Pancreas (tissue), 10 donors: ENCODE data around the gene TRIM36. TPM values are rescaled to one million over a fixed set of nuclear protein-coding genes. Genes with fewer than 3 reads are reported as not detected.

Experiments used
- ATAC-seq, 4 donors: fragments of 200-7000 bp; cut with Tn5 transposase; one replicate each; pipeline versions ENCODE4 v1.8.0 to v1.9.1; 2020; ENCODE audit warnings: mild to moderate bottlenecking in 4 of 4, moderate library complexity in 4 of 4
- DNase-seq, 6 donors: peaks; one replicate each; pipeline ENCODE4 v3.0.0-alpha.2; 2020
- FAIRE-seq: peaks from 2 replicates; lab custom pipeline; 2012; peaks lifted over from hg19 to GRCh38; lab: Jason Lieb, UNC
- H3K27ac ChIP-seq, 4 donors: fragments of 200-600 bp; sonication (generic); 1 replicate in 3 of 4; 2 replicates in 1 of 4; pipeline versions ENCODE4 v1.5.0 to v1.8.0; 2020
- H3K27me3 ChIP-seq, 4 donors: fragments of 200-600 bp; one replicate each; pipeline ENCODE4 v1.8.0; 2021
- H3K36me3 ChIP-seq, 3 donors: fragments of 200-600 bp; sonication (generic) in 1 of 3; one replicate each; pipeline versions ENCODE4 v1.5.0 to v1.8.0; 2020 to 2021
- H3K4me1 ChIP-seq, 3 donors: fragments of 200-600 bp; one replicate each; pipeline ENCODE4 v1.8.0; 2021
- H3K4me3 ChIP-seq, 4 donors: fragments of 200-600 bp; sonication (generic) in 2 of 4; one replicate each; pipeline versions ENCODE4 v1.5.0 to v1.8.0; 2020 to 2021
- H3K9me3 ChIP-seq, 4 donors: fragments of 200-600 bp; one replicate each; pipeline ENCODE4 v1.8.0; 2021
- WGBS, 2 donors: extraction: QIAGEN DNeasy Blood & Tissue Kit; methylation state at CpG; one replicate each; pipeline ENCODE4 v1.1.7; 2013; 5-methylcytosine and 5-hydroxymethylcytosine counted together
- intact Hi-C, 3 donors: fragments of 100-400 bp; cut with DNase I; formaldehyde crosslinking; loops; one replicate each; pipeline versions ENCODE4 v1.11.1 to v1.14.2; 2022
- polyA plus RNA-seq, 2 donors: library from polyadenylated mRNA; stranded (reverse); fragments of 200-250 nt; gene quantifications; one replicate each; pipeline ENCODE4 v1.2.3, GENCODE V29; 2013
- total RNA-seq, 6 donors: library from RNA; stranded (reverse); fragmentation: NEBNext Ultra II Directional in 4 of 6; extraction: Animal tissue kit (Norgen Biotek cat#: 25700) in 4 of 6; gene quantifications; one replicate each; pipeline versions ENCODE4 v1.2.1 to v1.2.4, GENCODE V29; 2021 to 2023
- TF ChIP-seq, protein P1 (sequence below), 4 donors: fragments of 200-600 bp; sonication (generic) in 3 of 4; IDR thresholded peaks; one replicate each; pipeline versions ENCODE4 v1.5.0 to v1.8.0; 2021; ENCODE audit warnings: antibody characterized with exemption in 4 of 4
- donor health status: healthy with polysubstance abuse.
- donor health status: DM: no; HTN: no; CAD: no; lungs with moderate emphysema.
- donor health status: DM: no; HTN: no; CAD: no.
- donor health status: control.
- donor health status: control.
- donor health status: Bipolar disorder and iron deficiency.
- donor health status: DM: yes; HTN: yes; CAD: no.
- donor health status: DM: no; HTN: no; CAD: no.
- donor health status: DM: no; HTN: no; CAD: no.
- donor health status: DM: yes; HTN: yes; CAD: no.

The TRIM36 gene
- total and polyA plus RNA-seq, 8 donors = 0.52 to 2.1 (median 0.99) TPM

DNA sequence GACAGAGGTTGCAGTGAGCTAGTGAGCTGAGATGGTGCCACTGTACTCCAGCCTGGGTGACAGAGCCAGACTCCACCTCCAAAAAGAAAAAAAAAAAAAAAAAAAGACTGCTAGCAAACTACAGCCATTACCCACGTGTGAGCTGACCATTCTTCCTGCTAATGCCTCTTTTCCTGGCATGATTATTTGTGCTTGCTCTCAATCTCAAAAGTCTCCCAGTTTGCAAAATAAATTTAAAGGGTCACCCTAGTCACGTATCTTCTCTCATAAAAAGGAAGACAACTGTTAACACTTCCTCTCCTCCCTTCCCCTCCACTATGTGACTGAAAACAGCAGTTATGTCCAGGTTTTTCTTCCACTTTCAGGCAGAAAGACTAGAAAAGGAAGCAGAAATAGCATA is 37.2 kb downstream of the TRIM36 start:
- H3K36me3 ChIP-seq = no peaks in the 10 kb centered on the region
- 69 to 74% methylated on average over 2 of the region's 2 CpGs for WGBS, 2 donors
- H3K4me1 ChIP-seq = no peaks in the 10 kb centered on the region
- H3K27ac ChIP-seq = no peak overlapping the region
- TF ChIP-seq, protein P1, sequence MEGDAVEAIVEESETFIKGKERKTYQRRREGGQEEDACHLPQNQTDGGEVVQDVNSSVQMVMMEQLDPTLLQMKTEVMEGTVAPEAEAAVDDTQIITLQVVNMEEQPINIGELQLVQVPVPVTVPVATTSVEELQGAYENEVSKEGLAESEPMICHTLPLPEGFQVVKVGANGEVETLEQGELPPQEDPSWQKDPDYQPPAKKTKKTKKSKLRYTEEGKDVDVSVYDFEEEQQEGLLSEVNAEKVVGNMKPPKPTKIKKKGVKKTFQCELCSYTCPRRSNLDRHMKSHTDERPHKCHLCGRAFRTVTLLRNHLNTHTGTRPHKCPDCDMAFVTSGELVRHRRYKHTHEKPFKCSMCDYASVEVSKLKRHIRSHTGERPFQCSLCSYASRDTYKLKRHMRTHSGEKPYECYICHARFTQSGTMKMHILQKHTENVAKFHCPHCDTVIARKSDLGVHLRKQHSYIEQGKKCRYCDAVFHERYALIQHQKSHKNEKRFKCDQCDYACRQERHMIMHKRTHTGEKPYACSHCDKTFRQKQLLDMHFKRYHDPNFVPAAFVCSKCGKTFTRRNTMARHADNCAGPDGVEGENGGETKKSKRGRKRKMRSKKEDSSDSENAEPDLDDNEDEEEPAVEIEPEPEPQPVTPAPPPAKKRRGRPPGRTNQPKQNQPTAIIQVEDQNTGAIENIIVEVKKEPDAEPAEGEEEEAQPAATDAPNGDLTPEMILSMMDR (IDR thresholded peaks at IDR 0.05) = no peak
- no peaks in the 10 kb centered on the region for H3K27me3 ChIP-seq
- DNase-seq (no peak), FAIRE-seq (no peak), ATAC-seq (no peak)
- no peaks in the 10 kb centered on the region for H3K9me3 ChIP-seq
- H3K4me3 ChIP-seq = no peak overlapping the region
- intact Hi-C loops = no loop called here

DNA sequence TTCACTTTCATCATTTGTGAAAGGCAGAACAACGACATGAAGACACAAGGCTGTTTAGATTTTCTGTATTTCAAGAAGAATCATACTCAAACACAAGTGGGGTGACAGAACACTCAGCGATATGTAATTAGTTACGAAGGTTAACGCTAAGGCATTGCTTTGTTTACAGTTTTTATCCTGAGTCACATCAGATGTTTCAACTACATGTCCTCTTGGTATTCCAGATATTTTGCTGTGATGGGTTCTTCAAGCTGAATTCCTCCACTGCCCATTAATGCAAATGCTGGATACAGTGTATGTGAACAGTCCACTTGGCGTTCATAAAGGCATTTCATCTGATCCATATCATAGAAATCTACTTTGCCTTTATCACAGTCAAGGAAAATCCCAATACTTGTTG is 43.4 kb downstream of the TRIM36 start:
- Histone ChIP-seq H3K36me3 (no peaks in the 10 kb centered on the region), H3K4me3 (no peak overlapping the region), H3K9me3 (no peaks in the 10 kb centered on the region), H3K4me1 (no peaks in the 10 kb centered on the region), H3K27ac (no peak overlapping the region), H3K27me3 (no peaks in the 10 kb centered on the region)
- intact Hi-C loops = no loop called here
- ATAC-seq (no peak), FAIRE-seq (no peak), DNase-seq (no peak)
- WGBS, 2 donors = 77 to 81% methylated on average over 5 of the region's 5 CpGs
- TF ChIP-seq, protein P1 (IDR thresholded peaks at IDR 0.05) = no peak

DNA sequence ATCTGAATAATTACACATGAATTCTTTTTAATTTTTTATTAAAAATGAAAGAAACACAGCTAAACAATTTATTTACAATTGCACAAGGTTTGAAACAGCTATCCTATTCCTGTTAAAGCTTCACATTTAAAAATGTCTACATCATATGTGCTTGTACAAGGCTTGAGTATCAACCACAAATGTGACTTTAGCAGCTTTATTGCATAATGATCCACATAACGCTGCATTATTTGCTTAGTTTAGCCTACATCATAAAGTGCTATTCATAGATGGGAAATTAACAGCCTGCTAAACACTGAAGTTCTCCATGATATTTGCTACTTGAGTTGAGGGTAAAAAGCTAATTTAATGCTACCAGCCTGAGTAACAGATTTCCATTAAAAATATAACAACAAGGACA is 45.0 kb downstream of the TRIM36 start:
- WGBS, 2 donors = 18 to 21% methylated on average over 1 of the region's 1 CpG
- ATAC-seq = no peak
- no peaks in the 10 kb centered on the region for H3K27me3 ChIP-seq
- H3K9me3 ChIP-seq = no peaks in the 10 kb centered on the region
- H3K27ac ChIP-seq = no peak overlapping the region
- no peak for FAIRE-seq
- no peak overlapping the region for H3K4me3 ChIP-seq
- H3K36me3 ChIP-seq = no peaks in the 10 kb centered on the region
- H3K4me1 ChIP-seq = no peaks in the 10 kb centered on the region
- intact Hi-C loops = no loop called here
- DNase-seq = no peak
- TF ChIP-seq, protein P1 (IDR thresholded peaks at IDR 0.05) = no peak

DNA sequence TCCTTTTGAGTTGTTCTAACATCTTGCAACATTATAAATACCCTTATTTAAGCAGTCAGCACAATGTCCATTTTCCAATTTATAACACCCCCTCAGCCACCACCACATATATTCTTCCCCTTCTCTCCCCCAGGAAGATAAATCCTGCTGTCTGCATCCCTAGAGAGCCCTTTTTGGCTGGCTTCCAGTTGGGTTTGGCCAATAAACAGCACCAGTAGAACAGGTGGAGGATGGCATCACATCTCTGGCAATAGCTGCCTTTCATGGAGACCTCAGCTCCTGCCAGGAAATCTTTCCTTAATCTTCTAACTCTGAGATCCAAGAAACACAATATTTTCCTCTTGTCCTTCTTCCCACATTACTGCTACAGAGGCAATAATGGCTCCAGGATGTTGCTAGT is 53.7 kb downstream of the TRIM36 start:
- TF ChIP-seq, protein P1 (IDR thresholded peaks at IDR 0.05) = no peak
- no peaks in the 10 kb centered on the region for H3K36me3 ChIP-seq
- FAIRE-seq = no peak
- DNase-seq = no peak
- intact Hi-C loops = no loop called here
- no peaks in the 10 kb centered on the region for H3K4me1 ChIP-seq
- no peak for ATAC-seq
- H3K27me3 ChIP-seq = no peaks in the 10 kb centered on the region
- H3K4me3 ChIP-seq = no peak overlapping the region
- H3K9me3 ChIP-seq = no peaks in the 10 kb centered on the region
- H3K27ac ChIP-seq = no peak overlapping the region

DNA sequence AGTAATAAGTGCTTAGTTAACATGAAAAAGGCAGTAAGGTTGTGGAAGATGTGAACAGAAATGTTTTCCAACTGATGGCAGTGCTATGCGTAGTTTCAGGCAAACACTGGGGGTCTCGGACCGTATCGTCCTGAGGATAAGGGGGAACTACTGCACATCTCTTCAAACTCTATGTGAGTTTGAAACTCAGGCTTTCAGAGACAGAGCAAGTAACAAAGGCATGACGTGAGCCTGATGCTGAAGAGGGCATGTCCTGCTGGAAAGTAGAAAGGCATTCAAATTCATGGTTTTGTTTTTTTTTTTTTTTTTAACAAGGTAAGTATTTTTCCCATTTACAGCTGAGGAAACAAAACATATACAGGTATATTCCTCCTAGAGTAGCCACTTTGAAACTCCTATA is 59.9 kb downstream of the TRIM36 start:
- 57 to 69% methylated on average over 5 of the region's 5 CpGs for WGBS, 2 donors
- TF ChIP-seq, protein P1 (IDR thresholded peaks at IDR 0.05) = no peak
- Histone ChIP-seq H3K27ac (no peak overlapping the region), H3K4me1 (no peaks in the 10 kb centered on the region), H3K36me3 (no peaks in the 10 kb centered on the region), H3K9me3 (no peaks in the 10 kb centered on the region), H3K4me3 (no peak overlapping the region), H3K27me3 (no peaks in the 10 kb centered on the region)
- intact Hi-C loops = loop anchor here in 1 of 3 donors (10.0 kb wide), 1 partner anchor 135 kb away; no protein-coding TSS in a partner anchor
- DNase-seq (no peak), FAIRE-seq (no peak), ATAC-seq (no peak)
